SK-N-SH (cell line): ENCODE measurements around the gene BEST2. TPM values are rescaled to one million over a fixed set of nuclear protein-coding genes. Genes with fewer than 3 reads are reported as not detected.

Experiments used
- CHD2 ChIP-seq: fragments of 150-350 bp; IDR thresholded peaks from 2 replicates; pipeline ENCODE4 v1.6.1; 2018; ENCODE audit warnings: low read length; ENCODE audit not compliant: partially characterized antibody
- FOXJ3 ChIP-seq: sonication (generic); formaldehyde crosslinking; IDR thresholded peaks from 2 replicates; pipeline ENCODE4 v1.5.1; 2020; ENCODE audit warnings: mild to moderate bottlenecking, missing genetic modification reagents
- GABPA ChIP-seq: IDR thresholded peaks from 2 replicates; pipeline ENCODE4 v1.4.0; 2012; ENCODE audit warnings: low read depth, mild to moderate bottlenecking
- GATA2 ChIP-seq: sonication (generic); formaldehyde crosslinking; IDR thresholded peaks from 2 replicates; pipeline ENCODE4 v1.5.0; 2020; ENCODE audit warnings: mild to moderate bottlenecking, missing genetic modification reagents
- IRF3 ChIP-seq: fragments of 150-350 bp; IDR thresholded peaks from 2 replicates; pipeline ENCODE4 v1.6.1; 2016; ENCODE audit warnings: mild to moderate bottlenecking, low read depth, low read length
- JUND ChIP-seq: IDR thresholded peaks from 2 replicates; pipeline ENCODE4 v1.4.0; 2012
- MAX ChIP-seq: IDR thresholded peaks from 2 replicates; pipeline ENCODE4 v1.4.0; 2012; ENCODE audit warnings: low read depth
- MEF2A ChIP-seq: IDR thresholded peaks from 2 replicates; pipeline ENCODE4 v1.4.0; 2012; ENCODE audit warnings: low read depth, borderline replicate concordance
- MXI1 ChIP-seq: IDR thresholded peaks from 2 replicates; pipeline ENCODE4 v1.6.1; 2012; ENCODE audit warnings: mild to moderate bottlenecking, low read depth, low read length, improper control_type of control experiment
- NFIC ChIP-seq: IDR thresholded peaks from 2 replicates; pipeline ENCODE4 v1.4.0; 2012; ENCODE audit warnings: borderline replicate concordance
- POLR2AphosphoS5 ChIP-seq: IDR thresholded peaks from 2 replicates; pipeline ENCODE4 v1.6.1; 2012; ENCODE audit warnings: low read depth, low read length
- REST ChIP-seq: IDR thresholded peaks from 2 replicates; pipeline ENCODE4 v1.6.1; 2012; ENCODE audit warnings: mild to moderate bottlenecking, low read depth, low read length, moderate library complexity
- RFX5 ChIP-seq: IDR thresholded peaks from 2 replicates; pipeline ENCODE4 v1.6.1; 2012; ENCODE audit warnings: mild to moderate bottlenecking, improper control_type of control experiment, low read length
- SIN3A ChIP-seq: IDR thresholded peaks from 2 replicates; pipeline ENCODE4 v1.6.1; 2012; ENCODE audit warnings: low read depth, mild to moderate bottlenecking, low read length, moderate library complexity, borderline replicate concordance
- SMC3 ChIP-seq: IDR thresholded peaks from 2 replicates; pipeline ENCODE4 v1.6.1; 2012; ENCODE audit warnings: low read depth, low read length, improper control_type of control experiment
- TEAD4 ChIP-seq: IDR thresholded peaks from 2 replicates; pipeline ENCODE4 v1.4.0; 2012; ENCODE audit warnings: mild to moderate bottlenecking, borderline replicate concordance; ENCODE audit not compliant: insufficient read depth
- USF1 ChIP-seq: IDR thresholded peaks from 2 replicates; pipeline ENCODE4 v1.4.0; 2012; ENCODE audit warnings: low read depth, borderline replicate concordance
- USF2 ChIP-seq: fragments of 150-350 bp; IDR thresholded peaks from 2 replicates; pipeline ENCODE4 v1.6.1; 2017; ENCODE audit warnings: antibody characterized with exemption, low read length, low read depth, borderline replicate concordance
- YY1 ChIP-seq: IDR thresholded peaks from 2 replicates; pipeline ENCODE4 v1.4.0; 2012; ENCODE audit warnings: low read depth, mild to moderate bottlenecking
- ZBTB33 ChIP-seq: IDR thresholded peaks from 2 replicates; pipeline ENCODE4 v1.4.0; 2012; ENCODE audit warnings: low read depth, borderline replicate concordance
- polyA plus RNA-seq, 3 experiments: library from polyadenylated mRNA; depleted of rRNA; stranded (reverse); fragments of >200 nt; gene quantifications; 2 replicates each; pipeline ENCODE4 v1.2.3, GENCODE V29; 2012

BEST2 gene
- polyA plus RNA-seq, 1 of the 3 experiments (the other 2 are of a cell fraction): not detected

GRCh38 chr19:12777217-12778016, 25.8 kb downstream of the BEST2 start (continued):
- TF ChIP-seq REST (no peak), MEF2A (no peak), ZBTB33 (no peak), IRF3 (no peak), MAX (no peak), YY1 (no peak), CHD2 (peak; percentile 40), FOXJ3 (CRISPR knock-in tag) (no peak), GABPA (no peak), NFIC (no peak), GATA2 (CRISPR knock-in tag) (peak; percentile 41), MXI1 (no peak; the same call in 1 of the 2 replicates), JUND (no peak), POLR2AphosphoS5 (no peak), RFX5 (0 out of 2 replicates have a peak, but pooled peaks have one; percentile 17), SMC3 (peak; percentile 96), SIN3A (0 out of 2 replicates have a peak, but pooled peaks have one; percentile 35), TEAD4 (no peak), USF2 (no peak), USF1 (no peak)
